UCSD-AML1 (cell line): ENCODE measurements around the gene TENT4A.
A peak's percentile ranks its signal among the peaks of the same experiment; 100 is the strongest.

Experiments used
- DNase-seq: peaks from one replicate; lab custom pipeline; 2025; ENCODE audit not compliant: unreplicated experiment; lab: John Stamatoyannopoulos, UW

The TENT4A gene

DNA sequence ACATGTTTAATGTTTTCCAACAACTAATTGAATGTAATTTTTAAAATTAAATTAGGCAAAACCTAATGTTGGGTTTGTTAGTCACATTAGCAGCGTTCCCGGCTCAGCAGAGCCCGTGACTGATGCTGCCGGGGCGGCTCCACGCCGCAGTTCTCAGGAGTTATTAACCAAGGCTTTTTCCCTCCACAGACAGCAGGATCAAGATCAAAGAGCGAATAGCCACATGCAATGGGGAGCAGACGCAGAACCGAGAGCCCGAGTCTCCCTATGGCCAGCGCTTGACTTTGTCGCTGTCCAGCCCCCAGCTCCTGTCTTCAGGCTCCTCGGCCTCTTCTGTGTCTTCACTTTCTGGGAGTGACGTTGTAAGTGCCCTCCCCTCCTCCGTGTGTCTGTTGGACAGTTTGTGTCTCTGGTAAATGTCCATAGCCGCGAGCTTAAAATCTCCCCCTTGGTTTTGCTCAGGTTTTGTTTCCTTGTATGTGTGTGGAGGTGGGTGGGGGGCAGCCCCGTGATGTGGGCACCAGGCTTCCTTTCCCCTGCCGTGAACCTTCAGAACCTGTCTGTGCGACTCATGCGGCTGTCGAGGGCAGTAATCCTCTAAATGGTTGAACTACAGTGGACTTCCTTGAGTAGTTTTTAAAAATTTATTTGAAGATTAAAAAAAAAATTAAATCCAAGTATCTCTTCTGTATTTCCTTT lies 37.1 kb downstream of the TENT4A start:
- no peak for DNase-seq

DNA sequence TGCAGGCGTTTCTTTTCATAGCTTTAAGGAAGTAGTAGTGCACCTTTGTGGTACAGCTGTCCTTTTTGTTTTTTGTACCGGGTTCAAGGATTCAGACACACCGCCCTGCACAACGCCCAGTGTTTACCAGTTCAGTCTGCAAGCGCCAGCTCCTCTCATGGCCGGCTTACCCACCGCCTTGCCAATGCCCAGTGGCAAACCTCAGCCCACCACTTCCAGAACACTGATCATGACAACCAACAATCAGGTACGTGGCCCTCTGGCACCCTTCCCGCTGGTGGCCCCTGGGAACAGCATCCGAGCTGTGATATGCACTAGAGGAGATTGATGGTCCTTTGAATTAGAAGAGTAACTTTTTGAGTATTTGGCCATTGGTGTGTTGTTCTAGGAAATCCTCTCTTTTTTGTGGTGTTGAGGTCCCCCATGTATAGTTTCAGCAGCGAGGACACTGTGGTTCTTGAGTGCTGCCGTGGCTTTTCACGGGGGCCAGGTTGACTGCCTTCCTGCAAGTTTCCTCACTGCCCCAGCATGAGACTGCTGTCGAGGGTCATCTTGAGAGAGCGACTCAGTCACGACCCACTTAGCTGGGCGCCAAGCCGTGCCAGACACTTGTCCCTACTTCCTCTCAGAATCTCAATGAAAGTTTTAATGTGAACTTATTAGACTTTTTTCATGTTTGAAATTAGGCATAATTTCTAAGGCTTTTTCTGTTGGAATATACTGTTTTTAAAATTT lies 37.9 kb downstream of the TENT4A start:
- DNase-seq, result no peak

DNA sequence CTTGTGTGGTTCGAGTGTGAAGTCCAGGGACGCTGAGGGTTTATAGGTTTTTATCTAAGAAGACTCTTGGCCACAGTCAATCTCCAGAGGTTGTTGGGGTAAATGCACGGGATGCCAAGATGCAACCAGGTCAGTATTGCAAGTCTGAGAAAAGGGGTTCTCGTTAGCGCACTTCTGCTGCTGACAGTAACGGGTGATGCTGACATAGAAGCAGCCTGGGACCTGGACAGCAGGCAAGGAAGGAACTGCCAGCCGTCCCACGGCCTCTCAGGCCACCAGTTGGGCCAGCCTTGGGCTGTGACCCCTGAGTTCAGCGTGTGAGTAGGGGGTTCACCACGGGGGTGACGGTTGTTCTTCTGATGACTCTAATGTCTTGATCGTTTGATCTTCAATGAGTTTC lies 39.0 kb downstream of the TENT4A start:
- DNase-seq, result no peak

DNA sequence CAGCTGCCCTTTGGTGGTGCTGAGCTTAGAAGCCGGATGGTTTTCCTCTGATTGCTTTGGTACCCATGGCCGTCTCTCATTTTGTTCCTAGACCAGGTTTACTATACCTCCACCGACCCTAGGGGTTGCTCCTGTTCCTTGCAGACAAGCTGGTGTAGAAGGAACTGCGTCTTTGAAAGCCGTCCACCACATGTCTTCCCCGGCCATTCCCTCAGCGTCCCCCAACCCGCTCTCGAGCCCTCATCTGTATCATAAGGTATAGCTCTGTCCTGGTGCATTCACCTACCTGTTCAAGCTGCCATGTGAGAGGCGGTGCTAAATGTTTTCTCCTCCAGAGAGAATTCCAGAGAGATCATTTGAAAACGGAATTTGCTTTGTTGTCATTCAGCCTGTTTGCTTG lies 39.5 kb downstream of the TENT4A start:
- no peak for DNase-seq

GRCh38 chr5:6753851-6754250 lies 40.6 kb downstream of the TENT4A start:
- no peak for DNase-seq

GRCh38 chr5:6754766-6755165 lies 41.5 kb downstream of the TENT4A start:
- DNase-seq, result no peak

- DNase-seq, result no peak
Observed at GRCh38 chr5:6755519-6755918, 42.3 kb downstream of the TENT4A start.

GRCh38 chr5:6755941-6756340 lies 42.7 kb downstream of the TENT4A start:
- no peak for DNase-seq

GRCh38 chr5:6757414-6757969 lies 44.3 kb downstream of the TENT4A start:
- no peak for DNase-seq

DNA sequence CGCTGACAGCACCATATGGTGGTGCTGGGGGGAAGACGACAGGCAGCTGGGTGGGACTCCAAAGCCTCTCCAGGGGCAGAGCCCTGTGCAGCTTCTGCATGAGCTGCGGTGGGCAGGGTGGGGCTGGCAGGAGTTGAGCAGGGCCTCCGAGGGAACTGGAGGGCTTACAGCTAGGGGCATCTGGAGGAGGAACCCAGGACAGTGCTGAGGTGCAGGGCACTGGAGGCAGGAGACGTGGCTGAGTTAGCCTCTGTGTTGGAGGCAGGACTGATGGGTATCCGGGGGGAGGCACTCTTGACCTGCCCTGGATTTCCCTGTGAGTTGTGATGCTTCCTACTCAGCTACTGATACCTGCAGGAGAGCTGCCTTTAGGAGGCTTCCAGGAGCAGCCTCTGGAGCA lies 45.0 kb downstream of the TENT4A start:
- no peak for DNase-seq

DNA sequence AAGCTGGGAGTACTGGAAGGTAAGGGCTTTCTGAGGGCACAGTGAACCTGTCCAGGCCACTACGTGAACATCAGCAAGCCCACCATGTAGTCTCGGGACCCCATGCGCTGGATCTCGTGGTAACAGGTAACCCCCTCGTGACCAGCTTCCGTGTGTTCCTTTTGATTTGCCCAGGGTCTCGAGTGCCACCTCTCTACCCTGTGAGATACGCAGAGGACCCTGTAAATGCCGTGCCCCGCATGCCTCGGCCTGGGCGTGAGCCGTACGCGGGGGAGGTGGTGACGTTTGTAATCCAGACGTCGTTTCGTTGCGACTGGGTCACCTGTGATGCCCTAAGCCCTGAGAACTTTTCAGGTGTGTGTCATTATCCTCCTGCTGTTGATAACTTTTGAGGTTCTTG lies 45.5 kb downstream of the TENT4A start:
- DNase-seq, result no peak

- DNase-seq, result no peak
Observed at GRCh38 chr5:6759401-6759800, 46.2 kb downstream of the TENT4A start.

- DNase-seq, result no peak
Observed at GRCh38 chr5:6759983-6760382, 46.8 kb downstream of the TENT4A start.

DNA sequence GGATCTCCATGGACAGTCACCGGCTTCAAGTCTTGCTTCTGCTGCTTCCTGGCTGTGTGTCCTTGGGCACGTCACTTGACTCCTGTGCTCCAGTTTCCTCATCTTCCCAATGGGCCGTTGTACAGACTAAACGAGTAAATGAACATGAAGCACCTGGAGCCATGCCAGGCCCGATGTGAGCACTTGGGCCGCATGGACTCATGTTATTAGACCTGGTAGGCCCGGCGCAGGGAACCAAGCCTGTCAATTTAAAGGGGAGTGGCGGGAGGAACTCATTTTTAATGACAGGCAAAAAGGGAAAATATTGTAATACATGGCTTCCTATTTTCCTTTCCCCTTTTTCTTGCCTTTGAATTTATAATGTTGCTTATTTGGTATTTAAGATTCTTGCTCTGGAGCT lies 47.5 kb downstream of the TENT4A start:
- no peak for DNase-seq

- DNase-seq, result no peak
Observed at GRCh38 chr5:6761333-6761732, 48.1 kb downstream of the TENT4A start.

- no peak for DNase-seq
Observed at GRCh38 chr5:6762116-6762515, 48.9 kb downstream of the TENT4A start.

DNA sequence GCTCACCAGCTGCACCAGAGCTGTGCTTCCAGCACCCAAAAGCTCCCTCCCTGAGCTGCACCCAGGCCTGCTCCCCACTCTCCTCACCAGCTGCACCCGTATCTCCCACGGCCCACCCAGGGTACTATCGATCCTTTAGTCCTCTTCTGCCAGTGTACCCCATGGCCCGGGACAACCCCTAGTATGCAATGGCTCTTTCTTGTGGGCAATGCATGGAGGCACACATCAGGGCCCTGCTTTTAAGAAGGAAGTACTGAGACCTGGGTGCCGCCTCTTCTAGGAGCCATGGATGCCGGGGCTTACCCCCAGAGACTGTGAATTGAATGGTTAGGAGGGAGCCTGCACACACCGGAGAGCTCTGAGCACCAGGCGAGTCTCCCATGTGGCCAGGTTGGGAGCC lies 49.5 kb downstream of the TENT4A start:
- no peak for DNase-seq

- DNase-seq, result no peak
Observed at GRCh38 chr5:6763191-6763590, 50.0 kb downstream of the TENT4A start.

DNA sequence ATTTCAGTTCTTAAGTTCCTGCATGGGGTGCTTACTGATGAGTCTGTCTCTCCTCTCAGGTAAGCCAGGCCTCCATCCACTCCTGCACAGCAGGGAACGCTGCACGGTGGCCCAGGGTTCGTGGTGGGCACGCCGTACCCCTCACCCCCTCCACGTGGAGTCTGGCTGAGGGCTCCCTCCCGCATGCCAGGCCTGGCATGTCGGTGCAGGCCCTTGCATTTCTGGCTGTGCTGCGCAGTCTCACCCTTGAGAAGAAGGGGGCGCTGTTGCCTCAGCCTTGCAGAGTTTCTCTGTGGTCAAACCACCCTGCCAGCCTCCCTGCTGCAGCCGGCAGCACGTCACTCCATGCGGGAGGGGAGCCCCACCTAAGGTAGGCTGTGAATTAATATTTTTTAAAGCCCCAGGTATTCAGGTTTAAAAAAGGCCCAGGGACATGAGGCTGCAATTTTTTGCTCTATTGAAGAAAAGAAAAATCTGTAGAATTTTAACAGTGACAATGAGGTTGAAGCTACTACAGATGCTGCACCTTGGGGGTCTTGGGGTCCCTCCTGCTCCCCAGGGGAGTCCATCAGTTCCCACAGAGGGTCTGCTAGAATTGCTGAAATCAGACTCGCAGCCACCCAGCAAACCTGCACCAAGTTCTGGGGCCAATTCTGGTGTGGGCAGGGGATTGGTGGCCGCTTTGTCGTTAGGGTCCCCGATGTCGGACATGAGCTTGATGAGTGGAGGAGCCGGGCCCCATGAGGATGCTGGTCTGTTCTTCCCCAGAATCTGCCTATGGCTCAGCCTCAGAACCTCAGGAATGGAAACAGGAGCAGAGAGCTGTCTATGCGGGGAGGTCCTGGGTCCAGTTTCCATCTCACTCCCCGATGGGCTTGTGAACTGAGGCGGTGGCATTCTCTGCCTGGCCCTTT lies 52.6 kb downstream of the TENT4A start:
- DNase-seq, result peak; percentile 85

DNA sequence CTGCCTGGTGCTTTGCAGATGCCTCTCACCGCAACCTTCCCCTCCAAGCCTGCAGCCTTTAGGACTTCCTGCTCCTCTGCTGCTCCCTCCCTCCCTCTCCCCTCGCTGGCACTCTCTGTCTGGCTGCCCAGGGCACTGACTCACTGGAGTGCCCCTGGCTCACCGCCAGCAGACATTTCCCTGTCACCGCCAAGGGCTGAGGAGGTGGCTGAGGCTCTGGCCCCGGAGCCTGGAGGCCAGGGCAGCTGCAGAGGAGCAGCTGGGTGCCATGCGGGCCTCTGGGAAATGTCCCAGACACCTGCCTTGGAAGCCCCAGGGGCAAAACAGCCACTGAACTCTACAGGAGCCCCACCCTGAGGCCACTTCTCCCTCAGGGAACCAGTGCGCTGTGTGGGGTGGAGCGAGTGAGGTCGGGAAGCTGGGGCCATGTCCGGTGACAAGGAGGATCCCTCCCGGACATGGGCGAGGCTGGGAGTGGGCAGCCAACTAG lies 53.4 kb downstream of the TENT4A start:
- DNase-seq, result peak; percentile 89

GRCh38 chr5:6767481-6768063 lies 54.3 kb downstream of the TENT4A start:
- no peak for DNase-seq
